ENCODE measurements around the gene RALGDS.
A peak's percentile ranks its signal among the peaks of the same experiment; 100 is the strongest.

RALGDS gene

DNA sequence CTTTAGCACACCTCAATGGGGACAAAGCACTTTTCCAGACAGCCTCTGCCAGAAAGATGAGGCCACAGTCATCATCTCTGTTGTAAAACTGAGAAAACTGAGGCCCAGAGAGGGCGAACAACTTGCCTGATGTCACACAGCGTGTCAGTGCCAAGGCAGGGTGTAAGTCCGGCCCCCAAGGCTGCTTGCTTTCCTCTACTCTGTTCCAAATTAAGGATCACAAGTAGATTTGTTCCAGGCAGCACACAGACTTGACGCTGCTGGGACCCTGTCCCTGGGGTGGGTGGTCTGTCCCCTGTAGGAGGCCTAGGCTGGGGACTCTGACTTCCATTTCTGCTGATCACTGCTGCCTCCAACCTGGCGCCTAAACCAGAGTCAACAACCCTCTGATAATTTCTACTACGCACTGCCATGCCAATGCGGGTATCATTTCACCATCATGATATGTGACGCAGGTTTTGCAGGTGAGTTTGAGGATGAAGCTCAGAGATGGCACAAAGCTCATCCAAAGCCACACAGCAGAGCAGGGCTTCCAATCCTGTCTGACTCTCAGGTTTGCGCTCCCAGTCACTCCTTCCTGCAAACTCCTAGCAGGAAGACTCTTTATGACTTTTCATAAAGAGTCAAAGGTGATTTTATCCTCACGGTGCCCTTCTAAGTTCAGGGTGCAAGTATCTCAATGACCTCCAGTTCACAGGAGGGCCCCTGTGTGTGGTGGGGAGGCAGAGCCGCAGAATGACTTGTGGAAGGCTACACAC lies 13.5 kb upstream of the RALGDS start:
- DNase-seq = no peak

DNA sequence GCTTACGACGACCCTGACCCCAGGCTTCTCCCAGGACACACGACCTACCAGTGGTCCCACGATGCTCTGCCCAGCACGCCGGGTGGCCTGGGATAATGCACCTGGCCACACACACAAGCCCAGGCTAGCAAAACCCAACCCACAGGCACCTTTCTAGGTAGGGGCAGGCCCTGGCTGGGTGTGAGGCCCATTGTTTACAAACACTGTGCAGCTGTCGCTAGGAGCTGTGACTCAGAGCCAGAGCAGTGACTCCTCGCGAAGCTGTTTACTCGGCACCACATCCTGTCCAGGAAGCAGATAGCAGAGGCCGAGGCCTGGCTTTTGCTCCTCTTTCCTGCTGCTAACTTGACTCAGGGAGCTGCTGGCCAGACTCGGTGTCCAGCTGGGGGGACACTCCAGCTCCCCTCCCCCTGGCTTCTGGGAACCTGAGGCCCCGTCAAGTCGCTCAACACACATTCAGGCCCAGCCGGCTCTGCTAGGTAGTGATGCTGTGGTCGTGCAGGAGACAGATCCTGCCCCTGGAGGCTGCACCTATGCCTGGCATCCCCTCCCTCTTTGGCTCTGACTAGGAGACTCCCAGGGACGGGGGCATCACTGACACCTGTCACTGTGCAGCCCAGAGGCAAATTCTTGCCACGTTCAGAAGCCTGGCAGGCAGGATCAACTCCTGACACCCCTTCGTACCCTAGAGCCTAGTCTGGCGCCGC lies 12.8 kb upstream of the RALGDS start:
- peak; percentile 76 for DNase-seq

DNA sequence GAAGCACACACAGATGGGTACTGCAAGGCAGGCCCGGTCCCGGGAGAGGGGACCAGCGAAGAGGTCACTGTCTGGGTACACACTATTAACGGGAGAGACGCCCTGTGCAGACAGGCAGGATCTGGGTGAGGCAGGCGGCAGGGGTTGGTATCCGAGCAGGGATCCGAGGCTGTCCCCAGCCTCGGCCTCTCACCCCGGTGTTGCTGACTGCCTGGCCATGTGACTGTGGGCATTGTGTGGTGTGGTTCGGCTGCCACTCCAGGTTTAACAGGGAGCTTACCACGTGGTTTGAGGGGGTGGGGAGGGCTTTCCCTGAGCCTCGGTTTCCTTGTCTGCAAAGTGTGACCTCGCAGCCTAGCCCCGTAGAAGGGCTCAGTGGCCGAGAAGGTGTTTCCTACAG lies 11.1 kb upstream of the RALGDS start:
- DNase-seq = peak; percentile 33

DNA sequence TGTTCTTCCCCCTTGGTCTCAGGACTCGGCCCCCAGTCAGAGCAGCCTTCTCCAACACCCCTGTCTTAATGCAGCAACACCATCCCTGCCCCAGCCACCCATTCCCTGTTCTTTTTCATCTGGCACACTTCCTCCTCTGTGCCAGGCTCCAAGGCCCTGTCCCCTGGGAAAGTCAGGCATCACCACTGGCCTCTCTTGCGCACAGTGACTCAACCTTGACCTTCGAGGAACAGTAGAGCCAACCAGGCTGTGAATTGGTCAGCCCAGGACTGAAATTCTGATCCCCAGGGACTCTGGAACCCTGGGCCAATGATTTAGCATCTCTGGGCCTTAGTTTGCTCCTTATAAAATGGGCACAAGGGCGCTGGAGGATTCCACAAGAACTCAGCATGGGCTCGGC lies 10.5 kb upstream of the RALGDS start:
- no peak for DNase-seq

DNA sequence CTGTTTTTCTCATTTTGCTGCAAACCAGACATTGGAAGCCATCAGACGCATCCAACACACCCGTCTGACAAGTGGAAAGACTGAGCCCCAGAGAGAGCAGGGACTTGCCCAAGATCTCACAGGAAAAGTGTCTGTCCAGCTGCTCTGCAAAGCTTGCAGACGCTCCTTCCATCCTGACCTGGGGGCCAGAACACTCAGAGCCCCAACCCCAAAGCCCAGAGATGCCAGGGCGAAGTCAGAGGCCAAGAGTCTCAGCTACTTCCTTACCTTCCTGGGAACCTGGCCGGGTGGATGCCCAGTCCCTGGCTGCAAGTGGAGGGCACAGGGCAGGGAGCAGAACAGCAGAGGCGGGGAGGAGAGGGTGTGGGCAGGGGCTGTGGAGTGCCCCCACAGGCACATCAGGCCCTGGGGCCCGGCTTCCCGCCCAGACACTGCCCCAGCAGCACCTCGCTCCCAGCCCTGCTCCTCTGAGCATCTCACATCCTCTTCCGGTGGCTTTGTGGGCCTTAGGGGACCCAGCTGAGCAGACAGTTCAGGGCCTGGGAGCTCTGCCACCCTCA lies 9.7 kb upstream of the RALGDS start:
- DNase-seq = no peak

DNA sequence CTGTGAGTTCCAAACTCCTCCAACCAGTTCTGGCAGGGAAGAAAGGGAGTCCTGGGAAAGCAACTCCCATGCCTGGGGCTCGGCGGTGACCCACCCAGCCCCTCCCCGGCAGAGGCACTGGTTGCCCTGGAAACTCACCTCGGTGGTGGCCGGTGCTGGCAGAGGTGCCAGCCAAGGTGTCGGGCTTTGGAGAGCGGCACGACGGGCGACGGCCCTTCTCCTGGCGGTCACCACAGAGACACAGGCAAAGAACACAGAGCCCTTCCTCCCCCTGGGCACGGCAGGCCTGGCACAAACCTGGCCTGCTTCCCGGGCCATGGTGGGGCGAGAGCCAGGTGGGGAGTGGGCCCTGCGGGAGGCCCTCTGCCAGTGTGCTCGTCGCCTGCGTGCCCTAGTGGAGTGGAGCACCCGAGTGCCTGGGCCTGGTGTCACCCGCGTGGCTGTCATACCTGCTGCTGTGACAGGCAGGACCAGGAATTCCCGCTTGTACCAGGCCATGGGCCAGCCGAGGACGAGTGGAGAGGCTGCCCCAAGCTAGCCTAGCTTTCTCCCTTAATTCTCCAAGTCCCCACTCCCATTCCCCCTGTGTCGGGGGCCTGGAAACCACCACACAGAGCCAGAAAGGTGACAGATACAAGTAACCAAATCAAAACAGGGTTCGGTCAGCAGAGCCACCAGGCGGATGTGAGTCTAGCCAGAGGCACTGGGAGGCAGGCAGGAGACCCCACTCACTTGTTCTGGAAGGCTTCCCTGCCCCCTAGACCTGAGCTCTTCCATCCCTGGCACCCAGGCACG lies 8.2 kb upstream of the RALGDS start:
- DNase-seq = peak; percentile 32

DNA sequence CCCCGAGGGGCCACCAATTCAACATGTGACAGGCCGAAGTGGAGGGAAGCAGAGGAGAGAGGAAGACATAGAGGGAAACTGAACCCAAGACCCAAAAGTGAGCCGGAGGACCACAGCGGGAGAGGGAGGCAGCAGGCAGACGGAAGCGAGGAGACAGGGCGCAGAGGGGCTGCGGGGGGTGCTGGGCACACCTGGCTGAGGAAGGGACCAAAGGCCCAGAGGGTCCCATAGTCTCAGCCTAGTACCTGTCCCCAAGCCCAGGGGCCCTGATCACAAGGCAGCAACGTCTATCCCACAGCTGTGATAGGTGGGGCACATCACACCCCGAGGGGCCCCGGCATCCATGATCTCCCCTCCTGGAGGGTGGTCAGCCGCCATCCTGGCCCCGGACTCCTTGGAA lies 7.1 kb upstream of the RALGDS start:
- no peak for DNase-seq

DNA sequence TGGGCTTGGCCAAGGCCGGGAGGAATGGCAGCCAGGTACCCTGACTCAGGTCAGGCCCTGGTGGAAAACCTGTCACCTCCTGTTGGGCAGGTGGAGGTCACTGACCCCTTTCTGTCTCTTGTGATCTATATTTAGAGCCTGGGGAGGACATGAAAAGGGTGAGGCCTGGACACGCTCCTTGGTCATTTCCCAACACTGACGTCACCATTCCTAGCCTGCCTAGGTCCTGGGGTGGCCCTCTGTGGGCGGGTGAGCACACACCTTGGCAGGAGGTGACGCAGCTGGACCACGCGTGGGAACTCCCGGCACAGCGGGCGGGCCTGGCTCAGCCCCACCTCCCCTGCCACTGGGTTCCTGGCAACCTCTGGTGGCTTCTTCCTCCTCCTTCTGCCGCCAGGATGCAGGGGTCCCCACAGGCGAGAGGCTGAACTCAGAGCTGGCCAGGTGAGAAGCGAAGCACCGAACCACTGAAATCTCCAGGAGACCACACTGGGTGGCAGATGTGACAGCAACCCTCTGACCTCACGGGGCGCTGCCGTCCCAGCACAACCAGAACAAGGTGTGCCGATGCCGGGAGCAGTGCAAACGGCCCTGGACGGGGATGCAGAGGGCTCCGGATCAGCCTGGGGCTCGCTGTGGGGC lies 6.4 kb upstream of the RALGDS start:
- DNase-seq = no peak

DNA sequence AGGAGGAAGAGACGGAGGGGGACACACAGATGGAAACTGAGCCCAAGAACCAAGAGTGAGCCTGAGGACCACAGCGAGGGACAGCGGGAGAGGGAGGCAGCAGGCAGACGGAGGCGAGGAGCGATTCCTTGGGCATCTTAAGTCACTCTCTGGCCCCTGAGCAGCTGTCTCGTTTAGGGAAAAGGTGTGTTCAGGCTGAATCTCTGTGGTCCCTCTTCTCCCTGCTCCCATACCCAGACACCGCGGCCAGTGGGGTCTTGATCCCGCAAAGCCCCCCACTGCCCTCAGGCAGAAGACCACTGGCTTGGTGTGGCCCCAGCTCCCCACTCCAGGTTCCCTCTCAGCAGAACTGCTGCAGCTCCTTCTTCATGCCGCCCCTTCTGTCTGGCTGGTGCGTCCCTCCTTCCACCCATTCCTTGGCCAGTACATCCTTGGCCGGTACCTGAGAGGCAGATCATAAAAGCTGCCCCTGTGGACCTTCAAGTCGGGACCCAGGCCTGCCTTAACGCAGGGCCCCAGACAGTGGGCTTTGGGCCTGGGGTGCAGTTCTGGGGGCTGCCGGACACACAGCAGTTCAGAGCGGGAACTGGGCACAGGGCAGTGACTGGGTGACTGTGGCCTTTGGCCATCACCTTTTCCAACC lies 5.8 kb upstream of the RALGDS start:
- no peak for DNase-seq

DNA sequence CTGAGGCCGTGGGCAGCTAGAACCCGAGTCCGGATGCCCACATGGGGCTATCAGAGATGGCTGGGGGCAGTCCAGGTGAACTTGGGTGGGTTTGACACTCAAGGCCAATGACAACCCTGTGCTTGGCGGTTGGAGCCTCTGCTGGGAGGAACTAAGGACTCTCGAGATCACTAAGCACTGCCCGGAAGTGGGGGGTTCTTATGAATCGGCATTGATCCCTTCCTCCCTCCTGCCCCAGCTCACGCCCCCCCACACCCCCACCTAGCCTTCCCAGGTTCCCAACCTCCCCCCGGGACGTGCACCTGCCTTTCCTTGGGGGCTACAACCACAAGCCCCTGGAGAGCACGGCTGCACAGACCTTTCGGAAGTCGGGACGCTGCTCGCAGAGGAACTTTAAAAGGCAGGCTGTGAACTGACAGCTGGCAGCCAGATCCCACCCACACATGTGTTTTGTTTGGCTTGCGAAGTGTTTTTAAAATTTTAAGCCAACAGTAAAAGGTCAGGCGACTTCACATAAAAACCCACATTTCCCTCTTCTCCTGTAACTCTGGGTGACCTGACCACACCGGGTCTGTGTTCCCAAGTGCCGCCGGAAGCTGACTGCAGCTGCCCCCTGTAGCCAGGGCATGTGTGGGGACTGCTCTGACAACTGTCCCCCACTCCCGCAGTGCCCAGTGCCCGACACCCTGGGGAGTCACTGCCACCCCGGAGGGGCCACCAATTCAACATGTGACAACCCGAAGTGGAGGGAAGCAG lies 5.1 kb upstream of the RALGDS start:
- peak; percentile 24 for DNase-seq

DNA sequence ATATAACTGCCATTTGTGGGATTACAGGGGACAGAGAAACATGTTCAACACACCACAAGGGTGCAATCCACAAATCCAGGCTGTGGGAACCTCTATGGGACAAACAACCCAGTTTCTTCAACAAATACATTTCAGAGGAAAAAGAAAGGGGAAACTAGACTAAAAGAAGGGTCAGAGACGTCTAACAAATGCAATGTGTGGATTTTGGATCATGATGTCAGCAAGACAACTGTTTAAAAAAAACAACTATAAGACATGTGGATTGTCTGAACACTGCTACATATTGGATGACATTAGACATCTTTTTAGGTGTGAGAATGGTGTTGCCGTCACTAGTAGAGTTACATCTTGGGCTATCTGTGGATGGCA lies 3.9 kb upstream of the RALGDS start:
- no peak for DNase-seq

DNA sequence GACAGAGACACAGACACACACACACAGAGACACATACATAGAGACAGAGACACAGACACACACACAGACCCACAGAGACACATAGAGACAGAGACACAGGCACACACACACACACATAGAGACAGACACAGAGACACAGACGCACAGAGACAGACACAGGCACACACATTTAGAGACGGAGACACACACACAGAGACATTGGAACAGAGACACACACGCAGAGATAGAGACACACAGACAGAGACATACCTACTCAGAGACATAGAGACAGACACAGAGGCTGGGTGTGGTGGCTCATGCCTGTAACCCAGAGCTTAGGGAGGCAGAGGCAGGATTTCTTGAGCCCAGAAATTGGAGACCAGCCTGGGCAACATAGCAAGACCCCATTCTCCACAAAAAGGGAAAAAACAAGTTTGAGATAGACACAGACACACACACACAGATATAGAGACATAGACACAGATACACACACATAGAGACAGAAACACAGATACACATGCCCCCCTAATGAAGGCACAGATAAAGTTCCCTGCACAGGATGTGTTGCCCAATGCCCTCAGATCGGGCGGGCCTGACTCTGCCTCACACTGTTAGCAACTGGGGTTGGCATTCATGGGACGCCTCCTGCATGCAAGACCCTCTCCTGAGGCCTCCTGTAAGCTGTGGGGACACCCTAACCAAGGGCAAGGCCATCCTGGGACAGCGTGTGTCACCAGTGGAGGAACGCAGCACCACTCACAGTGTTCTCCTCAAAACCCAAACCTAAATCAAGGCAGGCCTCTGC lies 3.3 kb upstream of the RALGDS start:
- DNase-seq = no peak

DNA sequence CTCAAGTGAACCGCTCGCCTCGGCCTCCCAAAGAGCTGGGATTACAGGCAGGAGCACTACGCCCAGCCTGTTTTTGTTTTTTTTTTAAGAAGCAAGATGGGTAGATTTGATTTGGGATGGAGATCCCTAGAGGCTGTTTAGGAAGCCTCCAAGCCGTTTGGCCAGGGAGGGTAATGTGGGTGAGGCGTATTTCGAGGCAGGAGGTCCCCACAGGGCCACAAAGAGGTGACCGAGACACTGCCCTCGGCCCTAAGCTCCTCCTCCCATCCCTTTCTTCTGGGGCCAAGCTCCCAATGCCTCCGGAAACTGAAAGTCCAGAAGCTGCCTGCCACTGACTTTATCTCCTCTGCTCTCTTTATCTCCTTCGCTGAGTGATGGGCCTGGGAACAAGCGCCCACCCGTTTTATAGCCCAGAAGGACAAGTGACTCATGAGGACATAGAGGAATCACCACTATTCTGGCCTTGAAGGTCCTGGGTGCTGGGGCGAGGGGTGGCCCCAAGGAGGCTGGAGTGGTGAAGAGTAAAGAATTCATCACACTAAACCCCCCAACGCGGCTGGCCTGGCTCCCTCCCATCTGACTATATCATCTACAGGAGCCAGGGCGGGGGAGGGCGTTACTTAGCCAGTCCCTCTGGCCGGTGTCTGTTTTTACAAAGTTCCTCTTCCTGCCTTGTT lies 2.0 kb upstream of the RALGDS start:
- DNase-seq = no peak

DNA sequence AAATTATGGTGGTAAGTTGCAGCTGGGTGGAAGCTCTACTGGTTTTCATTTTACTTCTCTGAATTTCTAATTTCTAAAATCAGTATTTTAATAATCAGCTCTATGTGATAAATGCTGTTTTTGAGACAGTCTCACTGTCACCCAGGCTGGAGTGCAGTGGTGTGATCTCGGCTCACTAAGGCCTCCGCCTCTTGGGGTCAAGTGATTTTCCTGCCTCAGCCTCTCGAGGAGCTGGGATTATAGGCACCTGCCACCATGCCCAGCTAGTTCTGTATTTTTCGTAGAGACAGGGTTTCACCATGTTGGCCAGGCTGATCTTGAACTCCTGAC lies 1.5 kb upstream of the RALGDS start:
- DNase-seq = no peak

DNA sequence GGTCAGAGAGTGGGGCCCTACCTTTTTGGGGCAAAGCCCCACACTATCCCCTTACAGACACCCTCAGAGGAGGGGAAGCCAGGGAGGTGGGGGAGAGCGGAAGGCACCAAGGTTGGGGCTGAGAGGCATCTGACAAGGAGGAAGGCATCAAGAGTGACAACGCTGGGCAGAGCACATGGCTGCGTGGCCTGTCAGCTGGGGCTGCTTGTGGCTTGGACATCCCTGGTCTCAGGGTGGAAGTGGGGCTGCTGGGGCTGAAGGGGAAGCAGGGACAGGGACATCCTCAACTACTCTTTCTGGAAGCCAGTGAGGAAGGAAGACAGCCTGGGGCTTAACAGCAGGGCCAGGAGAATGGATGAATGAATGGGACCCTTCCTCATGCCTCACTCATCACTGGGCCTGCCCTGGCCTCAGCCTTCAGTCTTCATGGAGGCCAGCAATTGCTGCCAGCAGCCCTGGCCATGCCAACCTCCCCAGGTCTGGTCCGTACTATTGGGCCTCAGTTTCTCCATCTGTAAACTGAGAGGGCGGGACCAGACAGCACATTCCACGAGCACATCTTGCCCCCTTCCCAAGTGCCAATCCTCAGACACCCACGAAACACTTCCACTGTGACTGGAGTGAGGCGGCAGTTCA lies 993 bp upstream of the RALGDS start:
- no peak for DNase-seq

DNA sequence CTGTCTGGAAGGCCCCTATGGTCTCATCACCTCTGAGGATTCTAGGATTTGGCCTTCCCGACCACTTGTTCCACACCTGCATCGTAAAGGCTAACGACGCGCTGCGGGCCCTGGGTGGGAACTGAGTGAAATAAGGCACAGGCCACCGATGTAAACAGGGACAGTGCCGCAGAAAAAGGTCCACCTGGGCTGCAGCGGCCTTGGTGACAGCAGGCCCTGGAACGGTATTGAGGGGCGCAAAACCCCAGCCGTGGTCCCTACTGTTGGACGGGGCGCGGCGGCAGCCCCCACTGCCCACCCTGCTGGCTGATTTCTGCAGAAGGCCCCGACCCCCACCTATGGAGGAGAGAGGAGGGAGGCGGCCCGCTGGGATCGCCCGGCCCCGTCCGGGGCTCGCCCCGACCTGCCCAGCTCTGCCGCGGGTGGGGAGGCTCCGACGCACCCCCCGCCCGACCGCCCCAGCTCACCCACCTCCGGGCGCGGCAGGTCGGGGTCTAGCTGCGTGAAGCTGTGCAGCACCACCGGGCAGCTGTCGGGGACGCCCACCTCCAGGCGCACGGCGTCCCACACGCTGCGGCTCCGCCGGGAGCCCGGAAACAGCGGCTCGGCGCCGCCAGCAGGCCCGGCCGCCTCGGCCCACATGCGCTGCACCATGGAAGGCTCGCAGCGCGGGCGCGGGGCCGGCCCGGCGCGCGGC lies 391 bp downstream of the RALGDS start:
- DNase-seq = no peak

DNA sequence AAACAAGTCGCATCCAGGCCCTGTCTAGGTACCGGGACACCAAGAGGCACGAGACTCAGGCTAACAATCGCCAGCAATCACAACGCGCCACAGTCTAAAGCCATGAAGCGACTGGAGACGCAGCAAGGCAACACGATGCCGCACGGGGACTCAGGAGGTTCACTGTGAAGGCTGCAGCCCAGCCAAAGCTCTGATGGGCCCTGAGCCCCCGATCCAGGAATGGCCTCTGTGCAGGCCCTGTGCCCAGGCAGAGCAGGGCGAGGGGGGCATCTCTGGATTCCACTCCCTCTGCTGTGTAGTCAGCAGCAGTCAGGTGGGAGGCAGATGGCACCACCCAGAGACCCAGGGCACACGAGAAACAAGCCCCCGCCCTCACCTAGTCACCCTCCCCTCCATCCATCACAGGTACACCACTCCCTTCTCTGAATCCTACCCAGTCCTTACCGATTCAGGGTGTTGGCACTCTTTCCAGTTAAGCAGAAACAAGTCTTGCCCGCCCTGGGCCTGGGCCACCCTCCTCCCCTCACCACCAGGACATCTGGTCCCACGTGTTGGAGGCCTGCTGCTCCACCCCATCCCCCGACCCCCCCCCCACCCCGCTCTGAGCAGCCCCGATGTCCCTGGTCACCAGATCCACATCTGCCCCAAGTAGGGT lies 1.1 kb downstream of the RALGDS start:
- peak; percentile 61 for DNase-seq

DNA sequence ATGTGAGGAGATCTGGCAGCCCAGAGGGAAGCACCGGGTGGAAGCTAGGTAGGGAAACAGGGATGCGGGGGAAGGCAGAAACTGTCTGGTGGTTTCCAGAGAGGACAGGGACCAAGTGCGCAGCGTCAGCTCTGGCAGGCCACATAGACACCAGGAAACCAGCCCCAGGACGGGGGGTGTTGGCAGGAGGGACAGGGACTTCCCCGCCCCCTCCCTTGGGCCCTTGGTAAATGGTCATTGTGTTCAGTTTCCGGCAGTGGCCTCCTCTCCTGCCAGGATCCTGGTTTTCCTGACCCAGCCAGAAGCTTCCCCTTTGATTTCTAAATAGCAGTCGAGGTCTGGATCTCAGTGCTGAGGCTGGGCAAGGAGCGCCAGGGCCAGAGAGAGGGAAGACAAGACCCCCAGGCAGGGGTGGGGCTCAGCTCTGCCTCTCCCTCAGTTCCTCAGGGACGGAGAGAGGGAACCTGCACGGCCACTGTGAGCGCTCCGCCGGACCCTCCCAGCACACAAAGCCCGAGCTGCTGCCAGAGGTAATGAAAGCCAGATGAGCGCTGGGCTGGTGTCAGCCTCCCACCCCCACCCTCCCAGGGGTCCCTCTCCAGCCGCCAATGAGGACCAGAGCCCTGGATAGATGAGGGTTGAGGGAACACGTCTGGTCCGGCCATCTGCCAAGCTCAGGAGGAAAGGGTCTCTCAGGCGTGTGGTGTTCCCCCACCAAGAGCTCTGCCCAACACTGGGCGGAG lies 1.8 kb downstream of the RALGDS start:
- DNase-seq = peak; percentile 84

Measured in midbrain (tissue), 1 donor.